H1 (cell line): ENCODE results near the gene SLC35D3. TPM values are rescaled to one million over a fixed set of nuclear protein-coding genes. Genes with fewer than 3 reads are reported as not detected.

Experiments used
- CHD2 ChIP-seq: IDR thresholded peaks from 2 replicates; pipeline ENCODE4 v1.6.1; 2012; ENCODE audit warnings: low read length, improper control_type of control experiment
- RFX5 ChIP-seq: IDR thresholded peaks from 2 replicates; pipeline ENCODE4 v1.6.1; 2011; ENCODE audit warnings: low read depth, low read length, improper control_type of control experiment, borderline replicate concordance
- SUZ12 ChIP-seq: fragments of 200-600 bp; sonication (generic); IDR thresholded peaks from 2 replicates; pipeline ENCODE4 v1.6.1; 2012; ENCODE audit warnings: mild to moderate bottlenecking, inconsistent platforms, low read length, moderate library complexity, mixed read lengths
- polyA plus RNA-seq, 7 experiments: library from polyadenylated mRNA; depleted of rRNA in 3 of 7; stranded (reverse) in 5 of 7; unstranded in 2 of 7; fragments of >200 nt in 5 of 7; fragments of 200-250 nt in 2 of 7; gene quantifications; 1 replicate in 5 of 7; 2 replicates in 1 of 7; 4 replicates in 1 of 7; pipeline versions ENCODE4 v1.2.1 to v1.2.3, GENCODE V29; 2011 to 2013; ENCODE audit warnings: missing spikeins in 2 of 7, mixed read lengths in 2 of 7
- total RNA-seq: library from RNA; stranded (reverse); fragmentation: NEBNext Ultra II Directional; extraction: Animal tissue kit (Norgen Biotek cat#: 25700); gene quantifications from 2 replicates; pipeline ENCODE4 v1.2.1, GENCODE V29; 2021

Gene SLC35D3
- total and polyA plus RNA-seq, 2 of the 8 experiments (the other 6 are each of a cell fraction or from before 2014, with no cell fraction given): 0.27 to 0.39 TPM

DNA sequence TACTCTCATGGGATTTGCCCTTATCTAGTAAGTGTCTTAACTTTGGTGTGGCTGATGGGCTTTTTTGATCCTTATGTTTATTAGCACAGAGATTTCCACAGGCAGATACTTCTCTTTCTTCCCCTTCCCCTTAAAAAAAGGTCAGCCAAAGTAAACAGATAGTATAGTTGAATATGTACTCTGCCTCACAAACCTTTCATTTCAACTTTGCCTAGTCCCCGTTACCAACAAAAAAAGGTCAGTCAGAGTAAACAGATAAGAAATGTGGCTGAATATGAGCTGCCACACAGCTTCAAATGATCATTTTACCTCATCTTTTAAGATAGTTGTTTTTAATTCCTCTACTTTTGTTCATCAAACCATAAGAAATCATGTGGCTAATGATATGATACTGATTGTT lies 34.1 kb upstream of the SLC35D3 start (continued):
- TF ChIP-seq RFX5: no peak
- TF ChIP-seq SUZ12: no peak
- no peak for TF ChIP-seq CHD2
